HepG2 (cell line): ENCODE results near the gene COLEC12. TPM values are rescaled to one million over a fixed set of nuclear protein-coding genes. Genes with fewer than 3 reads are reported as not detected.

Source experiments
- ATAC-seq: fragments of 200-7000 bp; cut with Tn5 transposase; 3 replicates; pipeline ENCODE4 v1.9.1; 2020; ENCODE audit warnings: mild to moderate bottlenecking, moderate library complexity
- BruUV-seq: library from RNA; stranded (reverse); fragments of 400-500 nt; replicated peaks from 2 replicates; lab custom pipeline; 2021; lab: Mats Ljungman, UMichigan
- CTCF ChIA-PET: fragments of 300-600 bp; formaldehyde crosslinking; extraction: SDS; loops from one replicate; lab custom pipeline; 2021; ENCODE audit warnings: low total read pairs, inconsistent platforms, low intra/inter-chr PET ratio; lab: Yijun Ruan, JAX
- POLR2A ChIA-PET: fragments of 350-600 bp; sonication (Branson Sonifier 250); formaldehyde crosslinking; loops from one replicate; lab custom pipeline; 2020; ENCODE audit warnings: antibody characterized with exemption, inconsistent platforms; lab: Yijun Ruan, JAX
- DNase-seq: peaks from one replicate; pipeline ENCODE4 v3.0.0-alpha.2; 2015; ENCODE audit warnings: low spot score
- FAIRE-seq: peaks from 3 replicates; lab custom pipeline; 2011; peaks lifted over from hg19 to GRCh38; lab: Jason Lieb, UNC
- H2AFZ ChIP-seq: one replicate; pipeline ENCODE4 v1.6.1; 2011; ENCODE audit warnings: low read length, inconsistent platforms
- H3K27ac ChIP-seq: fragments of 300-600 bp; 3 replicates; pipeline ENCODE4 v1.8.0; 2011; ENCODE audit warnings: mixed run types, mild to moderate bottlenecking, mixed read lengths, low read length, inconsistent platforms; ENCODE audit not compliant: insufficient read depth; ENCODE audit errors: extremely low read length
- H3K27me3 ChIP-seq, 2 experiments: fragments of 200-600 bp in 1 of 2; 2 replicates in 1 of 2; 3 replicates in 1 of 2; pipeline versions ENCODE4 v1.6.0 to v1.8.0; 2011; ENCODE audit warnings: low read length in 2 of 2, mild to moderate bottlenecking in 2 of 2, moderate library complexity in 2 of 2, inconsistent platforms in 1 of 2; ENCODE audit not compliant: insufficient read depth in 2 of 2, control insufficient read depth in 1 of 2
- H3K36me3 ChIP-seq, 2 experiments: fragments of 200-600 bp in 1 of 2; replicated peaks in 1 of 2; 2 replicates in 1 of 2; 3 replicates in 1 of 2; pipeline versions ENCODE4 v1.5.1 to v1.8.0; 2011; ENCODE audit warnings: low read length in 2 of 2, inconsistent platforms in 1 of 2; ENCODE audit not compliant: insufficient read depth in 2 of 2, control insufficient read depth in 1 of 2
- H3K4me1 ChIP-seq: 2 replicates; pipeline ENCODE4 v1.5.1; 2012; ENCODE audit warnings: low read length, inconsistent platforms; ENCODE audit not compliant: insufficient read depth
- H3K4me2 ChIP-seq: 2 replicates; pipeline ENCODE4 v1.6.0; 2011; ENCODE audit warnings: low read depth, low read length, inconsistent platforms
- H3K4me3 ChIP-seq, 3 experiments: fragments of 200-600 bp in 1 of 3; sonication (generic), shearing (Covaris generic) in 1 of 3; replicated peaks in 1 of 3; 2 replicates each; pipeline ENCODE4 v1.5.1; 2011 to 2016; ENCODE audit warnings: low read length in 3 of 3, inconsistent platforms in 2 of 3, low read depth in 2 of 3, mild to moderate bottlenecking in 2 of 3, control low read depth in 1 of 3, mixed read lengths in 1 of 3; ENCODE audit not compliant: insufficient read depth in 1 of 3
- H3K79me2 ChIP-seq: one replicate; pipeline ENCODE4 v1.6.1; 2011; ENCODE audit warnings: low read length, inconsistent platforms; ENCODE audit not compliant: insufficient read depth
- H3K9ac ChIP-seq: 2 replicates; pipeline ENCODE4 v1.6.0; 2011; ENCODE audit warnings: mild to moderate bottlenecking, low read depth, low read length, inconsistent platforms; ENCODE audit not compliant: insufficient read depth
- H3K9me3 ChIP-seq: 2 replicates; pipeline ENCODE4 v1.5.1; 2012; ENCODE audit warnings: mild to moderate bottlenecking, low read length
- H4K20me1 ChIP-seq: 2 replicates; pipeline ENCODE4 v1.6.0; 2011; ENCODE audit warnings: inconsistent platforms, mild to moderate bottlenecking, low read length, moderate library complexity; ENCODE audit not compliant: insufficient read depth
- FOXO4 ChIP-seq: sonication (generic); formaldehyde crosslinking; conservative IDR thresholded peaks from 2 replicates; pipeline ENCODE4 v1.8.1; 2023; ENCODE audit warnings: missing genetic modification reagents
- NFAT5 ChIP-seq: sonication (generic); formaldehyde crosslinking; IDR thresholded peaks from 2 replicates; pipeline ENCODE4 v1.4.0; 2020; ENCODE audit warnings: missing genetic modification reagents
- RELA ChIP-seq: sonication (generic); formaldehyde crosslinking; IDR thresholded peaks from 2 replicates; pipeline ENCODE4 v1.4.0; 2020; ENCODE audit warnings: missing genetic modification reagents
- SP5 ChIP-seq: IDR thresholded peaks from 2 replicates; pipeline ENCODE4 v1.6.1; 2016; ENCODE audit warnings: low read depth, borderline replicate concordance
- ZBTB42 ChIP-seq: sonication (generic); formaldehyde crosslinking; IDR thresholded peaks from 2 replicates; pipeline ENCODE4 v1.5.0; 2020; ENCODE audit warnings: mild to moderate bottlenecking, missing genetic modification reagents
- WGBS: methylation state at CpG from one replicate; pipeline ENCODE4 v1.1.6; 2017; ENCODE audit warnings: low lambda C conversion rate; 5-methylcytosine and 5-hydroxymethylcytosine counted together
- in situ Hi-C: cut with HindIII; loops from 2 replicates; pipeline ENCODE4 v1.10.0; 2017; ENCODE audit warnings: low pct_unique_long_range_greater_than_20kb; ENCODE audit not compliant: extremely low pct_ligation_motif_present
- intact Hi-C: fragments of 100-400 bp; cut with micrococcal nuclease; formaldehyde crosslinking; loops from one replicate; pipeline ENCODE4 v1.10.0; 2022; ENCODE audit not compliant: unreplicated experiment
- polyA plus RNA-seq, 8 experiments: library from polyadenylated mRNA; depleted of rRNA in 3 of 8; stranded (reverse) in 7 of 8; unstranded in 1 of 8; fragments of >200 nt; fragmentation: Illumina TruSeq in 4 of 8; extraction: Trizol in 4 of 8; gene quantifications; 2 replicates each; pipeline versions ENCODE4 v1.2.1 to v1.2.3, GENCODE V29; 2011 to 2016; ENCODE audit warnings: low read depth in 4 of 8, missing spikeins in 1 of 8, mixed read lengths in 1 of 8; ENCODE audit not compliant: insufficient read depth in 1 of 8
- total RNA-seq, 5 experiments: library from RNA; depleted of rRNA; stranded (reverse); fragments of >200 nt; fragmentation: Illumina TruSeq; extraction: Trizol; gene quantifications; 2 replicates each; pipeline ENCODE4 v1.2.3, GENCODE V29; 2016; ENCODE audit warnings: low read depth in 1 of 5
- TF ChIP-seq, protein P1 (sequence below): sonication (generic); formaldehyde crosslinking; IDR thresholded peaks from 2 replicates; pipeline ENCODE4 v1.4.0; 2020; ENCODE audit warnings: mild to moderate bottlenecking, missing genetic modification reagents
- TF ChIP-seq, protein P2 (sequence below): sonication (generic); formaldehyde crosslinking; IDR thresholded peaks from 2 replicates; pipeline ENCODE4 v1.5.0; 2020; ENCODE audit warnings: mild to moderate bottlenecking, low read depth, missing genetic modification reagents, borderline replicate concordance
- TF ChIP-seq, protein P3 (sequence below): sonication (generic); formaldehyde crosslinking; IDR thresholded peaks from 2 replicates; pipeline ENCODE4 v1.4.0; 2020; ENCODE audit warnings: missing genetic modification reagents

Gene COLEC12
- total and polyA plus RNA-seq, 2 of the 13 experiments (the other 11 are each of a cell fraction or from before 2014, with no cell fraction given): 0.02 to 0.11 TPM

- H3K27me3 ChIP-seq: peaks cover 0 to 13% of the 10 kb centered on the region in 2 experiments; a peak in 1 of 5 replicates
- WGBS: 22% methylated on average over 2 of the region's 2 CpGs
- POLR2A ChIA-PET: no interaction called here
- H3K9me3 ChIP-seq: no peaks in the 10 kb centered on the region
- no TSS peak for BruUV-seq
- no peak for DNase-seq
- no peak overlapping the region for H2AFZ ChIP-seq
- H3K79me2 ChIP-seq: no peaks in the 10 kb centered on the region
- H3K9ac ChIP-seq: no peak overlapping the region
- in situ Hi-C loops: no loop called here
- ATAC-seq: no peak
- no peak overlapping the region for H3K4me3 ChIP-seq
- intact Hi-C loops: no loop called here
- no peaks in the 10 kb centered on the region for H3K36me3 ChIP-seq
- no peak overlapping the region for H3K27ac ChIP-seq
- H3K4me2 ChIP-seq: no peak overlapping the region
- no peaks in the 10 kb centered on the region for H3K4me1 ChIP-seq
- no peaks in the 10 kb centered on the region for H4K20me1 ChIP-seq
- CTCF ChIA-PET: no interaction called here
- no peak for FAIRE-seq
- TF ChIP-seq SP5 (CRISPR knock-in tag) (no peak), NFAT5 (CRISPR knock-in tag) (no peak), FOXO4 (CRISPR knock-in tag) (no peak), ZBTB42 (CRISPR knock-in tag) (no peak), RELA (CRISPR knock-in tag) (no peak)
- TF ChIP-seq, protein P1, sequence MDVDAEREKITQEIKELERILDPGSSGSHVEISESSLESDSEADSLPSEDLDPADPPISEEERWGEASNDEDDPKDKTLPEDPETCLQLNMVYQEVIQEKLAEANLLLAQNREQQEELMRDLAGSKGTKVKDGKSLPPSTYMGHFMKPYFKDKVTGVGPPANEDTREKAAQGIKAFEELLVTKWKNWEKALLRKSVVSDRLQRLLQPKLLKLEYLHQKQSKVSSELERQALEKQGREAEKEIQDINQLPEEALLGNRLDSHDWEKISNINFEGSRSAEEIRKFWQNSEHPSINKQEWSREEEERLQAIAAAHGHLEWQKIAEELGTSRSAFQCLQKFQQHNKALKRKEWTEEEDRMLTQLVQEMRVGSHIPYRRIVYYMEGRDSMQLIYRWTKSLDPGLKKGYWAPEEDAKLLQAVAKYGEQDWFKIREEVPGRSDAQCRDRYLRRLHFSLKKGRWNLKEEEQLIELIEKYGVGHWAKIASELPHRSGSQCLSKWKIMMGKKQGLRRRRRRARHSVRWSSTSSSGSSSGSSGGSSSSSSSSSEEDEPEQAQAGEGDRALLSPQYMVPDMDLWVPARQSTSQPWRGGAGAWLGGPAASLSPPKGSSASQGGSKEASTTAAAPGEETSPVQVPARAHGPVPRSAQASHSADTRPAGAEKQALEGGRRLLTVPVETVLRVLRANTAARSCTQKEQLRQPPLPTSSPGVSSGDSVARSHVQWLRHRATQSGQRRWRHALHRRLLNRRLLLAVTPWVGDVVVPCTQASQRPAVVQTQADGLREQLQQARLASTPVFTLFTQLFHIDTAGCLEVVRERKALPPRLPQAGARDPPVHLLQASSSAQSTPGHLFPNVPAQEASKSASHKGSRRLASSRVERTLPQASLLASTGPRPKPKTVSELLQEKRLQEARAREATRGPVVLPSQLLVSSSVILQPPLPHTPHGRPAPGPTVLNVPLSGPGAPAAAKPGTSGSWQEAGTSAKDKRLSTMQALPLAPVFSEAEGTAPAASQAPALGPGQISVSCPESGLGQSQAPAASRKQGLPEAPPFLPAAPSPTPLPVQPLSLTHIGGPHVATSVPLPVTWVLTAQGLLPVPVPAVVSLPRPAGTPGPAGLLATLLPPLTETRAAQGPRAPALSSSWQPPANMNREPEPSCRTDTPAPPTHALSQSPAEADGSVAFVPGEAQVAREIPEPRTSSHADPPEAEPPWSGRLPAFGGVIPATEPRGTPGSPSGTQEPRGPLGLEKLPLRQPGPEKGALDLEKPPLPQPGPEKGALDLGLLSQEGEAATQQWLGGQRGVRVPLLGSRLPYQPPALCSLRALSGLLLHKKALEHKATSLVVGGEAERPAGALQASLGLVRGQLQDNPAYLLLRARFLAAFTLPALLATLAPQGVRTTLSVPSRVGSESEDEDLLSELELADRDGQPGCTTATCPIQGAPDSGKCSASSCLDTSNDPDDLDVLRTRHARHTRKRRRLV (CRISPR knock-in tag): no peak
- TF ChIP-seq, protein P2, sequence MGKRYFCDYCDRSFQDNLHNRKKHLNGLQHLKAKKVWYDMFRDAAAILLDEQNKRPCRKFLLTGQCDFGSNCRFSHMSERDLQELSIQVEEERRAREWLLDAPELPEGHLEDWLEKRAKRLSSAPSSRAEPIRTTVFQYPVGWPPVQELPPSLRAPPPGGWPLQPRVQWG (CRISPR knock-in tag): no peak
- TF ChIP-seq, protein P3, sequence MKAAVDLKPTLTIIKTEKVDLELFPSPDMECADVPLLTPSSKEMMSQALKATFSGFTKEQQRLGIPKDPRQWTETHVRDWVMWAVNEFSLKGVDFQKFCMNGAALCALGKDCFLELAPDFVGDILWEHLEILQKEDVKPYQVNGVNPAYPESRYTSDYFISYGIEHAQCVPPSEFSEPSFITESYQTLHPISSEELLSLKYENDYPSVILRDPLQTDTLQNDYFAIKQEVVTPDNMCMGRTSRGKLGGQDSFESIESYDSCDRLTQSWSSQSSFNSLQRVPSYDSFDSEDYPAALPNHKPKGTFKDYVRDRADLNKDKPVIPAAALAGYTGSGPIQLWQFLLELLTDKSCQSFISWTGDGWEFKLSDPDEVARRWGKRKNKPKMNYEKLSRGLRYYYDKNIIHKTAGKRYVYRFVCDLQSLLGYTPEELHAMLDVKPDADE: no peak
Observed at GRCh38 chr18:335733-336132, 164.8 kb downstream of the COLEC12 start.
